Measurements from ENCODE around the gene TMC6. TPM values are rescaled to one million over a fixed set of nuclear protein-coding genes. Genes with fewer than 3 reads are reported as not detected.

Gene TMC6
- polyA plus RNA-seq, 1 donor (not counting 4 experiments of a cell fraction or from before 2014, with no cell fraction given), result 20.4 TPM

DNA sequence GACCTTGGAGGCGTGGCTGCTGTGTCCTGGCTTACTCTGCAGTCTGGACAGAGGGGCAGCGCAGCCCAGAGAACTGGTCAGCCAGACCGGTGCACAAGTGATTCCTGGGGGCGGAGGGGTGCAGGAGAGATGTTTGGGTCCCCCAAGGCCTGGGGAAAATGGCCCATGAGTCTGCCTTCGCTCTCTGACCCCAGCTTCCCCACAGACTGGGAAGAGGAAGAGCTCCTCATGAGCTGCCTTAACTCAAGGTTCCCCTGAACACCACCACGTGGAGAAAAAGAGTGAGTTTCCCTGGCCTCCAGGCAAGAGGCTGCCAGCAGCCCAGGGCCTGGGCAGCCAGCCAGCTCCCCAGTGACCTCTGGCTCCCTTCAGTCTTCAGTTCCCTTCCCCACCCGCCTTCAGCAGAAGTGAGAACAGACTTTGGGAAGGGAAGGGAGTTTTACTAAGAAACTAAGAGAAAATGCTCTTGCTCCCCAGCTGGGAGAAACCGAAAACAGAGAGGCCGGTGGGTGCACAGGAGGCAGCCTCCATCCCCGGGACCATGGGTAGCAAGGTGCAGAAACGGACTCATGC, 15.7 kb upstream of the TMC6 start:
- H4K20me1 ChIP-seq (ENCODE audit: control insufficient read depth, extremely low read depth, insufficient read depth, low read length), result no peaks in the 10 kb centered on the region
- no peaks in the 10 kb centered on the region for H3K9me3 ChIP-seq (ENCODE audit: control insufficient read depth, low read depth, low read length)
- H3K9me1 ChIP-seq (ENCODE audit: control insufficient read depth, extremely low read depth, insufficient read depth, low read length), result no peaks in the 10 kb centered on the region
- no peak overlapping the region for H3K27ac ChIP-seq (ENCODE audit: control insufficient read depth, insufficient read depth, low read length)
- H3K4me3 ChIP-seq (ENCODE audit: control insufficient read depth in 2 of 3, extremely low read depth in 1 of 3, insufficient read depth in 2 of 3, low read depth in 1 of 3, low read length in 3 of 3), result no peak overlapping the region
- no peaks in the 10 kb centered on the region for H3K79me2 ChIP-seq (ENCODE audit: control insufficient read depth, insufficient read depth, low read length)
- dilution Hi-C loops (cut with MboI; ENCODE audit: extremely low pct_ligation_motif_present, low sequenced_read_pairs), result no loop called here
- peaks cover 8% of the 10 kb centered on the region for H3K27me3 ChIP-seq (ENCODE audit: control insufficient read depth, extremely low read depth, insufficient read depth, low read length)
- DNase-seq (ENCODE audit: low read depth, low spot score) (no peak), FAIRE-seq (no peak)
- no peak overlapping the region for H3K9ac ChIP-seq (ENCODE audit: control insufficient read depth, extremely low read depth, insufficient read depth, low read length)
- peaks cover 44% of the 10 kb centered on the region for H3K4me1 ChIP-seq (ENCODE audit: control insufficient read depth, extremely low read depth, insufficient read depth, low read length)
- TF ChIP-seq, protein P1, sequence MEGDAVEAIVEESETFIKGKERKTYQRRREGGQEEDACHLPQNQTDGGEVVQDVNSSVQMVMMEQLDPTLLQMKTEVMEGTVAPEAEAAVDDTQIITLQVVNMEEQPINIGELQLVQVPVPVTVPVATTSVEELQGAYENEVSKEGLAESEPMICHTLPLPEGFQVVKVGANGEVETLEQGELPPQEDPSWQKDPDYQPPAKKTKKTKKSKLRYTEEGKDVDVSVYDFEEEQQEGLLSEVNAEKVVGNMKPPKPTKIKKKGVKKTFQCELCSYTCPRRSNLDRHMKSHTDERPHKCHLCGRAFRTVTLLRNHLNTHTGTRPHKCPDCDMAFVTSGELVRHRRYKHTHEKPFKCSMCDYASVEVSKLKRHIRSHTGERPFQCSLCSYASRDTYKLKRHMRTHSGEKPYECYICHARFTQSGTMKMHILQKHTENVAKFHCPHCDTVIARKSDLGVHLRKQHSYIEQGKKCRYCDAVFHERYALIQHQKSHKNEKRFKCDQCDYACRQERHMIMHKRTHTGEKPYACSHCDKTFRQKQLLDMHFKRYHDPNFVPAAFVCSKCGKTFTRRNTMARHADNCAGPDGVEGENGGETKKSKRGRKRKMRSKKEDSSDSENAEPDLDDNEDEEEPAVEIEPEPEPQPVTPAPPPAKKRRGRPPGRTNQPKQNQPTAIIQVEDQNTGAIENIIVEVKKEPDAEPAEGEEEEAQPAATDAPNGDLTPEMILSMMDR (optimal IDR thresholded peaks at IDR 0.05 in 1 of 3, IDR thresholded peaks at IDR 0.05 in 1 of 3, conservative IDR thresholded peaks at IDR 0.05 in 1 of 3; ENCODE audit: extremely low read depth in 1 of 3, insufficient read depth in 2 of 3, low read length in 3 of 3), result no peak
- TF ChIP-seq EZH2 (IDR thresholded peaks at IDR 0.05; ENCODE audit: low read length), result no peak
- H3K36me3 ChIP-seq (ENCODE audit: control insufficient read depth in 2 of 2, extremely low read depth in 1 of 2, insufficient read depth in 2 of 2, low read length in 2 of 2), result no peaks in the 10 kb centered on the region
- H3K4me2 ChIP-seq (ENCODE audit: control insufficient read depth, extremely low read depth, insufficient read depth, low read depth, low read length), result peak overlapping the region; percentile 3
- no peak overlapping the region for H2AFZ ChIP-seq (ENCODE audit: control insufficient read depth, low read length)

GRCh38 chr17:78143214-78144146, 14.9 kb upstream of the TMC6 start:
- DNase-seq (ENCODE audit: low read depth, low spot score) (no peak), FAIRE-seq (no peak)
- Histone ChIP-seq H4K20me1 (ENCODE audit: control insufficient read depth, extremely low read depth, insufficient read depth, low read length) (no peaks in the 10 kb centered on the region), H3K36me3 (ENCODE audit: control insufficient read depth in 2 of 2, extremely low read depth in 1 of 2, insufficient read depth in 2 of 2, low read length in 2 of 2) (no peaks in the 10 kb centered on the region), H3K79me2 (ENCODE audit: control insufficient read depth, insufficient read depth, low read length) (no peaks in the 10 kb centered on the region), H3K4me2 (ENCODE audit: control insufficient read depth, extremely low read depth, insufficient read depth, low read depth, low read length) (no peak overlapping the region), H3K4me1 (ENCODE audit: control insufficient read depth, extremely low read depth, insufficient read depth, low read length) (peaks cover 44% of the 10 kb centered on the region), H3K9ac (ENCODE audit: control insufficient read depth, extremely low read depth, insufficient read depth, low read length) (no peak overlapping the region), H3K9me1 (ENCODE audit: control insufficient read depth, extremely low read depth, insufficient read depth, low read length) (no peaks in the 10 kb centered on the region), H3K27me3 (ENCODE audit: control insufficient read depth, extremely low read depth, insufficient read depth, low read length) (peaks cover 8% of the 10 kb centered on the region), H3K27ac (ENCODE audit: control insufficient read depth, insufficient read depth, low read length) (no peak overlapping the region), H3K9me3 (ENCODE audit: control insufficient read depth, low read depth, low read length) (no peaks in the 10 kb centered on the region), H2AFZ (ENCODE audit: control insufficient read depth, low read length) (no peak overlapping the region), H3K4me3 (ENCODE audit: control insufficient read depth in 2 of 3, extremely low read depth in 1 of 3, insufficient read depth in 2 of 3, low read depth in 1 of 3, low read length in 3 of 3) (no peak overlapping the region)
- dilution Hi-C loops (cut with MboI; ENCODE audit: extremely low pct_ligation_motif_present, low sequenced_read_pairs), result no loop called here
- TF ChIP-seq, protein P1 (optimal IDR thresholded peaks at IDR 0.05 in 1 of 3, IDR thresholded peaks at IDR 0.05 in 1 of 3, conservative IDR thresholded peaks at IDR 0.05 in 1 of 3; ENCODE audit: extremely low read depth in 1 of 3, insufficient read depth in 2 of 3, low read length in 3 of 3), result no peak
- TF ChIP-seq EZH2 (IDR thresholded peaks at IDR 0.05; ENCODE audit: low read length), result no peak

All from keratinocyte (primary cell).